ENCODE measurements around the gene DPYSL5.
"Not testable (repeated sequence)": the region's sequence is repeated elsewhere in the genome, so short reads cannot be mapped to it uniquely, and the experiment has no call there.

GRCh38 chr2:26882220-26882619 is 34.3 kb downstream of the DPYSL5 start:
- TF ChIP-seq CTCF, POLR2A, POLR2AphosphoS5 (IDR thresholded peaks at IDR 0.05): not testable (repeated sequence)
